Femur (tissue), 1 donor: ENCODE data around the gene PPP1R9B.

Experiments used
- DNase-seq: peaks from one replicate; pipeline ENCODE4 v3.0.0-alpha.2; 2017

PPP1R9B gene

GRCh38 chr17:50122945-50123344, 27.5 kb downstream of the PPP1R9B start:
- no peak for DNase-seq

DNA sequence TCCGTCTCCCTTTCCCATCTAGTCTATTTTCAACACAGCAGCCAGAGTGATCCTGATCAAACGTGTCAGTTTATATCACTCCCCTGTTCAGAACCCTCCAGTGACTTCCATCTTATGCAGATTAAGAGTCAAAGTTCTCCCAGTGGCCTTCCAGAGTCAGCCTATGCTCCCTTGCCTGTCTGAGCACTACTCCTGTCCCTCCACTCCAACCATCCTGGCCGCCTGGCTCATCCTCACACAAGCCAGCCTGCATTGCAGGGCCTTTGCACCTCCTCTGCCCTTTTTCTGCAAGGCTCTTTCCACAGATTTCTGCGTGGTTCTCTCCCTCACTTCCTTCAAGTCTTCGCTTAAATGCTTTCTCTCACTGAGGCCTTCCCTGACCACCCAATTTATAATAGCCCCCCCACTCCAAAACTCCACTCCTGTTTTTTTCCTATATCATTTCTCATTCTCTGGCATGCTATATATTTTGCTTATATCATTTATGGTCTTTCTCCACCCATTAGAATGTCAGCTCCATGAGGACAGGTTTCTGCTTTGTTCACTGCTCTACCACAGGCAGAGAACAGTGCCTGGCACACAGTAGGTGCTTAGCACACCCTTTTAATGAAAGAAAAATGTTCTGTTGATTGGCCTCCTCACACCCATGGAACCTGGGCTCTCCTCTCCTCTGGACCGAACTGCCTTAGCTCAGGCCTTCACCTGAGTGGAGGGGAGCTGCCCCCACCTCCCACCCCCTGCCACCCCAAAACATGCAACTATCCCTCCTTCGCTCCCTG, 29.8 kb downstream of the PPP1R9B start:
- no peak for DNase-seq

DNA sequence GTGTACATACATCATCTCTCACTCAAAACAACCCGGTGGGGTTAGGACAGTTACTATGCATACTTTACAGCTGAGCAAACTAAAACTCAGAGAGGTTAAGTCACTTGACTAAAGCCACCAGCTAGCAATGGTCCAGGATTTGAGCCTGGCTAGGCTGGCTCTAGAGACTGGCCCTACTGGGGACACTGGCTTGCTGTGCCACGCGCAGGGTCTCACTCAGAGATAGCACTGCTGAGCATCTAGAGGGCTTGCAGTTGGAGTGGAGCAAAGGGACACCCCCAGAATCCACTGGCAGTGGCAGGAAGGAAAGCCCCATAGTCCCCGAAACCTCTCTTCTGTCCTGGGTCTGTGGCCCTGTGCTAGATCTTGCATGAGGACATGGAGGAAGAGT, 31.7 kb downstream of the PPP1R9B start:
- no peak for DNase-seq

GRCh38 chr17:50118076-50118827, 32.2 kb downstream of the PPP1R9B start:
- no peak for DNase-seq

GRCh38 chr17:50117202-50118051, 33.0 kb downstream of the PPP1R9B start:
- peak; percentile 78 for DNase-seq

DNA sequence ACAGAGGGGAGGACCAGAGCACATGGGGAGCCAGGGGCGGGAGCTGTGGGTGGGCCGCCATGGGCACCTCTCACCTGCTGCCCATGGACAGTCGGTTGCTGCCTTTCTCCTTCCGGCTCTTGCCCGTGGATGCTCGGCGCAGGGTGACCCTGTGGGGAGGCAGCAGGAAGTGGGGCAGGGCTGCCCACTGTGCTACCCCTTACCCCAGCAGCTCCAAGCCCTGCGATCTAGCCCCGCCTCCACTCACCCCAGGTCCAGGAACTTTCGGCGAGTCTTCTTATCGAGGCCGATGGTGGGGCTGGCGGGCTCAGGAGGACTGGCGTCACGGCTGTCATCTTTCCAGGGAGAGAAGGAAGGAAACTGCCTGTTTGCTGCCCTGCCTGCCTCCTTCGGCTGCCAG, 34.7 kb downstream of the PPP1R9B start:
- no peak for DNase-seq

- DNase-seq: no peak
Measured at GRCh38 chr17:50114849-50115357, 35.6 kb downstream of the PPP1R9B start.

DNA sequence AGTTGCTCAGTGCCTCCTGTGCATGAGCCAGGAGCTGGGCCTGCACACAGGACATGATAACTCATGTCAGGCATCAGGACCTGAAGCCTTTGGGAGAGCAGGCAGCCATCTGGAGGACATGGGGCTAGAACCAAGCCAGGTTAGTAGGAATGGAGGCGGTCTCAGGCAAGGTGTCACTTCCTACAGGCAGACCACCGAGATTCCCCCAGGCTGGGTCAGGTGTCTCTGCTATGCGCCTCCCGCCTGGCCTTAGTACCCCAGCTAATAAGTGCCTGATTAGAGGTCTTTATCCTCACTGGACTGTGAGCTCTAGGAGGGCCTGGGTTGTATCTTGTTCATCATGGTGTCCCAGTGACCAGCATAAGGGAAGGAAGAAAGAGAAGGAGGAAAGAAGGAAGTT, 36.1 kb downstream of the PPP1R9B start:
- DNase-seq: no peak

- DNase-seq: no peak
Measured at GRCh38 chr17:50113624-50114320, 36.7 kb downstream of the PPP1R9B start.

DNA sequence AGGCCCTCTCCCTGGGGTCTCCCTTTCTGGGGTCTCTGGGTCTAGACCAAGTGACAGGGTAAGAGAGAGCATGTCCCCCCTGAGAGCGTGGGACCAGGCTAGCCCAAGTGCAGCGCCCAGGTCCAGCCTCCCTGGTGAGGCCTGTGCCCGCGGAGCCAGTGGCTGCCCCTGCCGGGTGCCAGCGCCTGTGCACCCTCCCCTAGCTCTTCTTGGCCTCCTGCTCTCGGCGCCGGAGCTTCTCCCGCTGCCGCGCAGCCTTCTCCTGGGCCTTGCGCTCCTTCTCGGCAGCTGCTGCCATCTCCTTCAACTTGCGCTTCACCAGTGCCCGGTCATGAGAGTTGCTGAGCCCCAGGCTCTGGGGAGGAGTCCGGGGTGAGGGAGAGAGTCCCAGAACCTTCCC, 37.8 kb downstream of the PPP1R9B start:
- no peak for DNase-seq

DNA sequence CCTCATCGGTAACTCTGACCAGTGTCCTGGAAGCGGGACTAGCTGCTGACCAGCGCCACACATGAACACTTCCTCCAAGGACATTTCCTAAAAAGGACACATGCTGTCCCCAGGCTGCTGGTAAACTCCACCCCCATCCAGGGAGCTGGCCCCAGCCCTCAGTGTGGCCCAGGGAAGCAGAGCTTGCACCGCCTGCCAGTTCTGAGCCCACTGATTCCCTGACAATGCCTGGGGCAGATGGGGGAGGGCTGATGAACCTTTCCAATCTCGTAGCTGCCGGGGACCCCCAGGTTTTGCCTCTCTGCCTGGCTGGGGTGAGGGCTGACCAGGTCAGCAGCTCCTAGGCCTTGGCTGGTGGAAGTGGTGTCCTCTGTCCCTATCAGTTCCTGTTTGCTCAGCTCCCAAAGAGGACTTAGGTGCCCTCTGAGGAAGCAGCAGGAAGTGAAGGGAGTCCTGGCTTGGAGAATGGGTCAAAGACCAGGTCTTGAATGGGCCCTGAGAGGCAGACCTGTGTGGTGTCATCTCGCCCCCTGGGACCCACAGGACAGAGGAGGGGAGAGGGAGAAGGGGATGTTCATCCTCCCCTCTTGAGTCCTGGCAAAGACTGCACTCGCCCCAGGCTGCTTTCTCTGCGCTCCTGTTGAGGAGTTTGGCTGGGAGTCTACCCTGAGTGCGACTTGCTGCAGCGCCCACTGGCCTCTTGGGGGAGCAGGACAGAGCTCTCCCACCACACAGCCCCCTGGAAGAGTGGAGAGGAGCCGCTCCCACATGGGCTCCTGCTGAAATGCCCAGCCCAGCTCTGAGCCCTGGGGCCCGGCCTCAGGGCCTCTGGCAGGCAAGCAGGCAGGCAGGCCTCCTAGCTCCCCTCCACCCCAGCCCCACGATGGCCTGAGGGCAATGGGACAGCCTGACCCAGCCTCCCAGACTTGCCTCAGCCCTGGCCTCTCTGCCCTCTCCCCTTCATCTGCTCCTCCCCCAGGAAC, 38.5 kb downstream of the PPP1R9B start:
- DNase-seq: no peak

- DNase-seq: no peak
Measured at GRCh38 chr17:50110591-50111349, 39.7 kb downstream of the PPP1R9B start.

DNA sequence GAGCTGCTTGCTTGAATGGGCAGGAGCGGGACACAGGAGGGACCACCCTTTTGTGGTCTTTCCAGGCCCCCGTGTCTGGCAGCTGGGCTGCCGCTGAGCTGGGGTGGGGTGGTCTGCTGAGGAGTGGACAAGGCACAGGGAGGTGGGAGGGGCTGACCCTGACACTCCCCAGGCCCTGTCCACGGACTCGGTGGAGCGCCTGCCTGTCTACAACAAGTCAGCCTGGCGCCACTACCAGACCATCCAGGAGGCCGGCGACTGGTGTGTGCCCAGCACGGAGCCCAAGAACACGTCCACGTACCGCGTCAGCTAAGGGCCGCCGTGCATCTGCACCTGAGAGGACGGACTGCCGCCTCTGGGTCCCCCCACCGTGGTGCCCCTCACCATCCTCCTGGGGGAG, 40.7 kb downstream of the PPP1R9B start:
- DNase-seq: no peak

DNA sequence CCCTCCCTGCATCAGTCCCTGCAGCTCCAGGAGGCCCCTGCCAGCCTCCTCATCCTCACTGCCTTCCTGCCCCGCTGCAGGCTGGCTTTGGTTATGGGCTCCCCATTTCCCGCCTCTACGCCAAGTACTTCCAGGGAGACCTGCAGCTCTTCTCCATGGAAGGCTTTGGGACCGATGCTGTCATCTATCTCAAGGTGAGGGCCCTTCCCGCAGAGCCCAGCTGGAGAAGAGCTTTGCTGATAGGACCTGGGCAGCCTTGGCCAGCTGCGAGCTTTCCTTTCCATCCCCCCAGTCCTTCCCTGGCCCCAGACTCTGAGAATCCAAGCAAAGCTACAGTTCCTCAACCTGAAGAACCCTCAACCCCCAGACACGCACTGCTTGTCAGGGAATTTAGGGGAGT, 41.3 kb downstream of the PPP1R9B start:
- DNase-seq: no peak

GRCh38 chr17:50108556-50108955, 41.9 kb downstream of the PPP1R9B start:
- no peak for DNase-seq

DNA sequence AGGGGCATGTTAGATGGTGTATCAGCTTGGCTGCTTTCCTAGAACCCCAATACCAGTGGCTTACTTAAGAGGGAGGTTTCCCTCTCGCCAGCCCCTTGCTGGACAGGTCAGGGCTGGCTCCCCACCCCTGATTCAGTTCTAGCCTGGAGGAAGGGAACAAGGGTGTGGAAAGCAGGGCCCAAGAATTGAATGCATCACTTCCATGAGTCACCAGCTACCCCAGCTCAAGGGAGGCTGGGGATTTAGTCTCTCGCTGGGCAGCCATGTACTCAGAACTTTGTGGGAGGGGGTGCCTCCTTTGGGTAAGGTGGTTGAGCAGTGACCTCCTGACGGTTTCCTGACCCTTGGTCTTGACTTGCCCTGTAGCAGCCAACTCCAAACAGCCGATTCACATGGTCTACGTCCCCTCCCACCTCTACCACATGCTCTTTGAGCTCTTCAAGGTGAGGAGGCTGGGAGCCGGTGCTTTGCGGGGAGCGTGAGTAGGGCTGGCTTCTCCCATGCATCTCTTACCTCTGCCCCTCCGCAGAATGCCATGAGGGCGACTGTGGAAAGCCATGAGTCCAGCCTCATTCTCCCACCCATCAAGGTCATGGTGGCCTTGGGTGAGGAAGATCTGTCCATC, 42.6 kb downstream of the PPP1R9B start:
- DNase-seq: no peak

- no peak for DNase-seq
Measured at GRCh38 chr17:50106393-50107131, 43.9 kb downstream of the PPP1R9B start.

- DNase-seq: no peak
Measured at GRCh38 chr17:50105811-50106210, 44.7 kb downstream of the PPP1R9B start.

DNA sequence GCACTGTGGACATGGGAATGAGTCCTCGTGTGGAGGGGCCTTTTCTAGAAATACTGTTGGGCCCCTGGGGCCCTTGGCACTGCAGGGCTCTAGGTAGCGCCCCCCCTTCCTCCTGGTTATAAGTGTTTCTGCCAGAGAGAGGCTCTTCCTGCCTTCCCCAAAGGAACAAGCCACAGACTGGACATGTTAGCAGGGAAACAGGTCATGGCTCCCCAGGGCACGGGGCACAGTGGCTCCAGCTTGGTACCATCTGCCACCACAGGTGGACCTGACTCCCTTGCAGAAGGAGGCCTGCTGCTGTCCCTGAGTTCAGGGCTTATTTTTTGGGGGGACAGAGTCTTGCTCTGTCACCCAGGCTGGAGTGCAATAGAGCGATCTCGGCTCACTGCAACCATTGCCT, 46.5 kb downstream of the PPP1R9B start:
- DNase-seq: no peak
